ENCODE data around the gene TARM1.
"Not testable (repeated sequence)": the region's sequence is repeated elsewhere in the genome, so short reads cannot be mapped to it uniquely, and the experiment has no call there.

TARM1 gene

GRCh38 chr19:54041969-54042606, 39.1 kb downstream of the TARM1 start:
- no peak overlapping the region for H3K4me3 ChIP-seq
- intact Hi-C loops (cut with DNase I; ENCODE audit: low total_unique reads) = no loop called here
- no peak for DNase-seq
- no peak overlapping the region for H3K27ac ChIP-seq
- no peak for TF ChIP-seq CTCF (IDR thresholded peaks at IDR 0.05)
- H3K27me3 ChIP-seq = peaks cover 0 to 11% of the 10 kb centered on the region in 2 donors
- H3K36me3 ChIP-seq = no peaks in the 10 kb centered on the region
- no peaks in the 10 kb centered on the region for H3K9me3 ChIP-seq
- H3K4me1 ChIP-seq = no peaks in the 10 kb centered on the region

GRCh38 chr19:54040003-54040402, 41.2 kb downstream of the TARM1 start:
- TF ChIP-seq CTCF (IDR thresholded peaks at IDR 0.05) = no peak
- intact Hi-C loops (cut with DNase I; ENCODE audit: low total_unique reads) = no loop called here
- Histone ChIP-seq H3K27ac (no peak overlapping the region), H3K36me3 (no peaks in the 10 kb centered on the region), H3K4me1 (no peaks in the 10 kb centered on the region), H3K27me3 (peaks cover 0 to 7% of the 10 kb centered on the region in 2 donors), H3K4me3 (no peak overlapping the region), H3K9me3 (no peaks in the 10 kb centered on the region)
- DNase-seq = no peak

GRCh38 chr19:54036542-54036941, 44.6 kb downstream of the TARM1 start:
- not testable (repeated sequence) for H3K27ac ChIP-seq

GRCh38 chr19:54035215-54036178, 45.7 kb downstream of the TARM1 start:
- DNase-seq = no peak
- intact Hi-C loops (cut with DNase I; ENCODE audit: low total_unique reads) = no loop called here
- H3K4me1 ChIP-seq = no peaks in the 10 kb centered on the region
- TF ChIP-seq CTCF (IDR thresholded peaks at IDR 0.05) = no peak
- H3K27ac ChIP-seq = no peak overlapping the region
- no peak overlapping the region for H3K4me3 ChIP-seq
- H3K9me3 ChIP-seq = no peaks in the 10 kb centered on the region
- no peaks in the 10 kb centered on the region for H3K27me3 ChIP-seq
- H3K36me3 ChIP-seq = no peaks in the 10 kb centered on the region

More at GRCh38 chr19:54036542-54036941, 44.6 kb downstream of the TARM1 start:
- H3K36me3 ChIP-seq; H3K9me3 ChIP-seq; intact Hi-C loops (cut with DNase I; ENCODE audit: low total_unique reads); H3K4me1 ChIP-seq; H3K27me3 ChIP-seq; DNase-seq; H3K4me3 ChIP-seq: not testable (repeated sequence)

- no peak overlapping the region for H3K27ac ChIP-seq
- intact Hi-C loops (cut with DNase I; ENCODE audit: low total_unique reads) = no loop called here
- H3K36me3 ChIP-seq = no peaks in the 10 kb centered on the region
- no peak overlapping the region for H3K4me3 ChIP-seq
- DNase-seq = no peak
- TF ChIP-seq CTCF (IDR thresholded peaks at IDR 0.05) = no peak
- H3K4me1 ChIP-seq = no peaks in the 10 kb centered on the region
- H3K27me3 ChIP-seq = peaks cover 0 to 20% of the 10 kb centered on the region in 2 donors
- H3K9me3 ChIP-seq = no peaks in the 10 kb centered on the region
Measured at GRCh38 chr19:54030895-54031586, 50.1 kb downstream of the TARM1 start.
